HG03442 (cell line): Measurements from ENCODE around the gene C3orf70.

Source experiments
- ATAC-seq: cut with Tn5 transposase; IDR thresholded peaks from one replicate; pipeline ENCODE4 v1.9.1; 2021; ENCODE audit warnings: mild to moderate bottlenecking, moderate library complexity; ENCODE audit not compliant: unreplicated experiment

Gene C3orf70

GRCh38 chr3:185057829-185058228 is 95.0 kb downstream of the C3orf70 start:
- no peak for ATAC-seq

- ATAC-seq = no peak
These were observed 96.0 kb downstream of the C3orf70 start for GRCh38 chr3:185056908-185057307.

GRCh38 chr3:185052631-185053030 is 100.2 kb downstream of the C3orf70 start:
- ATAC-seq = no peak

GRCh38 chr3:185051801-185052200 is 101.1 kb downstream of the C3orf70 start:
- ATAC-seq = no peak

- ATAC-seq = no peak
These were observed 103.2 kb downstream of the C3orf70 start for GRCh38 chr3:185049710-185050109.

- no peak for ATAC-seq
These were observed 106.3 kb downstream of the C3orf70 start for GRCh38 chr3:185046603-185047002.

GRCh38 chr3:185046164-185046515 is 106.7 kb downstream of the C3orf70 start:
- ATAC-seq = no peak

GRCh38 chr3:185042312-185043050 is 110.4 kb downstream of the C3orf70 start:
- ATAC-seq = no peak

- ATAC-seq = no peak
These were observed 111.3 kb downstream of the C3orf70 start for GRCh38 chr3:185041540-185041939.

- ATAC-seq = no peak
These were observed 112.4 kb downstream of the C3orf70 start for GRCh38 chr3:185040425-185040824.

- ATAC-seq = no peak
These were observed 115.1 kb downstream of the C3orf70 start for GRCh38 chr3:185037801-185038200.

GRCh38 chr3:185030951-185031350 is 121.9 kb downstream of the C3orf70 start:
- ATAC-seq = no peak

GRCh38 chr3:185030399-185030798 is 122.5 kb downstream of the C3orf70 start:
- ATAC-seq = no peak

GRCh38 chr3:185029086-185029485 is 123.8 kb downstream of the C3orf70 start:
- ATAC-seq = no peak

- ATAC-seq = no peak
These were observed 124.7 kb downstream of the C3orf70 start for GRCh38 chr3:185028121-185028520.
